GM18517 (cell line): ENCODE data around the gene CDH13.

Source experiments
- ATAC-seq: cut with Tn5 transposase; IDR thresholded peaks from one replicate; pipeline ENCODE4 v1.9.1; 2021; ENCODE audit warnings: mild to moderate bottlenecking, moderate library complexity; ENCODE audit not compliant: unreplicated experiment

CDH13 gene

GRCh38 chr16:83579436-83579835, 952.7 kb downstream of the CDH13 start:
- no peak for ATAC-seq

DNA sequence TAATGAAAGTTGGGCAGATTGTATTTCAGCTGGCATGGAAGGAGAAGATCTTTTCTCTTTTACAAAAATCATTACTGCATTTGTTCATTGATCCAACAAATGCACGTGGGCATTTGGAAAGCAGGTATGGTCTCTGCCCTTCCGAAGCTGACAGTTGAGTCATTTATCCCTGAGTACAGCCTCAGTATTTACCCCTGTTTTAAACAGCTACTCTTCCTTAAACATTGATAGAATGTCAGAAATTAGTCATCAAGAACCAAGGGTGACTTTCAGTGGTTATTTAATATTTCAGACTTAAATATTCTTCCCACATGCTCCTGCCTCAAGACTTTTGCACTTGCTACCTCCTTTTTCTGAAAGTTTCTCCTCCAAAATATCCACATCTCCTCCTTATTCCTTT, 954.3 kb downstream of the CDH13 start:
- peak; percentile 70 for ATAC-seq

DNA sequence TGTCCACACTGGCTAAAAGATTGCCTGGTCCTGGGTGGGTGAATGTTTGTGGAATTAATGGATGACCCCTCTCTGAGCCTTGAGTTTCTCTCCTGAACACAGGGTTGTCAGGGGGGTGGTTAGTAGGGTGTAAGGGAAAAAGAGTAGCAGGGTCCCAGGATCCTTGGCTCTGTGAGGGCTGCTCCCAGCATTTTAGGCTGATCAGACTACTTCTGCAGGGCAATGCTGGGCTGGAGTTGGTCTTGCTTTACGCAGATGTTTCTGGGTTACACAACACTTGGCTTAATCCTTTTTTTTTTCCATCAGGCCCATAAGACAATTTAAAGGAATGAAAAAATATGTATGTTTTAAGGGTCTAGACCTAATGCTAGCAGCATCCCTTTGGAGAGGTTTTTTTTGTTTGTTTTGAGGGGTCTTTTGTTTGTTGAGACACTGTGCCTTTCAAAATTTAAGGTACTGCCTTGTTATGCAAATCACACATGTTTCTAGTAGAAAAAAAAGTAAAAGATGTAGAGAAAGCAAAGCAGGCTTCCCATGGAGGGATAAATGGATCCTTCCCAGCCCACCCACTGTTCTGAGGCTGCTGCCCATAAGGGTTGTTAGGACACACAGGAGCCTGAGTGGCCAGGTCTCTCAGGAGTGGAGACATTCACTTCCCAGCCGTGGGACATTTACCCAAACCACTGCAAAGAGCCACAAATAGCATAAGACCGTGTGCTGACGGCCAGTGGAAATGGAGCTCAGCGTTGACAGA, 955.4 kb downstream of the CDH13 start:
- ATAC-seq, result no peak

DNA sequence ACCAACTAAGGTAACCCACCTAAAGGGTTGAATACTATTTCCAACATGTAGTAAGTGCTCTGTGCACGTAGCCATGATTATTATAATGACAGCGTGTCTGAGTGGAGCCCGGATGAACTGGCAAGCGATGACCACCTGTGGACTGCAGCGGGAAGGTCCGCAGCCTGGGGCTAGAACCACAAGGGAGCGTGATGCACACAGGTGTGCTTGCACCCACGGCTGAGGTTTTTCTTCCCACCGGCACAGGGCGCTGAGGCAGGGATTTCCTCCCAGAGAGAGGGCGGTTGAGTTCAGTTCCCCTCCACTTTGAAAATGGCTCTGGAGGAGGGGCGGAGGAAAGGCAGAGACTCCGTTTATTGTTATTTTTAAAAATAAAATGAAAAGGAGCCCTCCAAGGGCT, 959.3 kb downstream of the CDH13 start:
- ATAC-seq, result no peak

DNA sequence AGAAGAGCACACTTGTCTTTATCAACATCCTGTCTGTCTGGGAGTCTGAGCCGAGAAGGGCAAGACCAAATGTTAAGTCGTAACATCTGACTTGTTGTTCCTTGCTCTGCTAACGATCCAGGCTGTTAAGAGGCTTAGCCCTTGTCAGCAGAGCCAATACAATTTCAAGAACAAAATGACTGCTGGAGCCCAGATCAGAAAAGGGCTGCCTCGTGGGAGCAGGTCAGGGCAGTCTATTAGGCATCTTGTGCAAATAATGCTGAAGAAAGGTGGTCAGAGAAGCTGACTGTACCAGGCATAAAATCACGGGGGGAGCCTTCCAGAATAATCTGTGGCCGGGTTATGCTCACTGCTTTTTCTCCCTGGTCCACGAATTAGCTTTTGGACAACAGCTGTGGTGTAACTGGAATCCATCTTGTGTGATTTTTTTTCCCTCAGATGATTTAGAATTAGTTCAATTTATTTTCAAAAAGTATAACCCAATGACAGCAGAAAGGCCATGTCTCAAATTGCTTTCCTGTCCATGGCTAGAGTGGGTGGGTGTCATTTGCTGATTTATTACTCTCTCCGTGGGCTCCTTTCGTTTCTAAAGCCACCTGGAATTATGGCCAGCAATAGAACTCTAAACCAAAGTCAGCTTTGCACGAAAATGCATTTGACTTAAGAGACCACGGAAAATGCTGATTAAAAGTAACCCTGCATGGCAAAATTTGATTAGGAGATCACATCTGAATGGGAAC, 959.9 kb downstream of the CDH13 start:
- no peak for ATAC-seq

DNA sequence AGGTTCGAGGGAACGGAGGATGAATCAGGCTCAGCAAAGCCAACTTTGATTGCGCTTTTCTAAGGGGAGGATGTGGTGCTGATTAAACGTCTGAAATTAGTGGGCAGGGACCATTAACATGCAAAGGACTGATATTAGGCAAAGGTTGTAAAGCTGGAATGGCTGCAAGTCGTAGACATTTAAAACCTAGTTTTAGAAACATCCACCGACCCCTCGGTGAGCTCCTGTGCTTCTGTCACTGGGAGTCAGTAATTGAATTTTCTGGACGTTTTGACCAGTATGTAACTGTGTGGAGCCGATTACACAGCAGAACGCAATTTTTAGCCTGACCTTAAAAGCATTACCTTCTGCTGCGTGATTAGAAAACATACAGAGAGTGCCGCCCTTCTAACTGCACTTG, 960.4 kb downstream of the CDH13 start:
- ATAC-seq, result no peak

DNA sequence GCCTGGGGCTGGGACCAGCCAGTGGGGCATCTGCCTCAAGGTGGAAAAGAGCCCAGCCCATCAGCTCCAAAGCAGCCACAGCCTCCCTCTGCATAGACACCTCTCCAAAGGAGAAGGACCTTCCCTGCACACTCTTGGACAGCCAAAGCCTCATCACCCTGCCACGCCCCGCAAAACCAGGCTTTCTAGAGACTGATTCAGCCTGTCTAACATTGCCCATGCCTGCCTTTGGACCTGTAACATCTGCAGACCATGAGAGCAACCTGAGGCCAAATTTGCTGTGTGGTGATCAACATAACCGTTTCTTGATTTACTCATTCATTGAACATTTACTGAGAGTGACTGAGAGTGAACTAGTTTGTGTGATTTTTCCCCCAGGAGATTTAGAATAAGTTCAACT, 961.3 kb downstream of the CDH13 start:
- ATAC-seq, result no peak

DNA sequence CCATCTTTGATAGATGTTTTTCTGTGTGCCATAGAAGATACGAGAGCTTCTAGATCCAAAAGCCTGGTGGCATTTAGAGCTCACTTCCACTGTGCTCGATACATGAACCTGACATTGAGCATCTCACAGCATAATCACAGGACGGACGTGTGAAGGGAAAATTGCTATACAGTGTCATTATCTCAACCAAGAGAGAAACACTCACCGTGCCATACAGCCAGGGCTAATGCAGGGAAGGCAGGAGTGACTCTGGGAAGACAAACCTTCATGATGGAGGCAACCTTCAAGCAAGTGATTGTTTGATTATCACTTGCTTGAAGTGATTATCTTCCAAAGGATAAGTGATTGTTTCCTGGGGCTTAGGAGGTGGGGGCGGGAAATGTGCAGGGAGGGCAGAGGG, 962.8 kb downstream of the CDH13 start:
- no peak for ATAC-seq

DNA sequence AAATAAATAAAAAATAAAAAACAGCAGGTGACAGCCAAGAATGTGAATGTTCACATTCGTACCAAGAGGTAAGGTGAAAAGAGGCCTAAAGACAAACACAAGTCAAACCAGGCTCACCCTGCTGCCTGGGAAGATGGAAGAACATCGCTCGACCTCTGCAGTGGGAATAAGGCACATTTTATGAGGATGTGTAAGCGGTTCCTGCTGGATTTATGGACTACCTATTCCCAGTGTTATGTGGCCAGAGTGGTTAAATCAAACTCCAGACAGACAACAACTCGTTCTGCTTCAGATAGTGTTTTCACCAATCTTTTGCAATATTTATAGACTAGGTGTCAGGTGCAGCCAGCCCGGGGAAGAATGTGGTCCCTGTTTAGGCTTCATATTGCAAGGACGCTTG, 966.0 kb downstream of the CDH13 start:
- ATAC-seq, result no peak

- no peak for ATAC-seq
These were observed 973.2 kb downstream of the CDH13 start for GRCh38 chr16:83599789-83600462.

DNA sequence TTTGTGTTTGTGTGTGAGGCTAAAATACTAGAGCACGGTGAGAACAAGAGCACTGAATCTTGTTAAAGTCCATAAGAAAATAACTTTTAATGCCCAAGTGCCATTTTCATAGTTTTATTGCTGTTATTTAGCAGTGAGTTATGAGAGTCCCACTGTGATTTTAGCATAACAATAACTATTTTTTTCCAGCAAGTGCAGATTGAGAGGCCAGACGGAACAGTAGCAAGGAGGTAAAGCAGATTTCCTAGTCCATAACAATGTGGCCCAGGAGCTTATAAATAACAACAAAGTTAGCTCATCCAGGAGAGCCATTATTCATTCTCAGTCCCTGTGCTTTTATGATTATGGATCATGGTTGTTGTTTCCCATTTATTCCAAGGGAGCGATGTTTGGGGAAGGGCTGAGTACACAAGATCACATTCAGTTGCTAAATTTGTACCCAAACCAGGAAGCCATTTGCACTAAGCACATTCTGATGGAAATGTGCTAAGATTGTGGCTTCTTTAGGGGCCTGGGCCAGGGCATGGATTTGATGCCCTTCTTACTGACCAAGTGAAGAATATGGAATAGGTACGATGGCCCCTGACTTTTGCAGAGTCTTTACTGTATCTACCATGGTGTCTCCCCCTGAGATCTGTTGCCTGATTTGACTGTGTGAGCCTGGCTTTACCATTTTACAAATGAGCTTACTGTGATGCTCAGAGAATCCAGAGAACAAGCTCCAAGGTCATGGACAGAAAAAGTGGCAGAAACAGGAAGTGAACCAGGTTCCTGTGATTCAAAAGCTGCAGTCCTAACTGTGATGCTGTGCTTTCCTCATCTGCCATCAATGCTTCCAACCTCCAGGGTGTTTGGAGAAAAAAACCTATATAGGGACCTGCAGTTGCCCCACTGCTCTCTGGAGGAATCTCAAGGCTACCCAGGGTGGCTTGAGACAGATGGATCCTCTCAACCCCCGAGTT, 976.3 kb downstream of the CDH13 start:
- no peak for ATAC-seq

DNA sequence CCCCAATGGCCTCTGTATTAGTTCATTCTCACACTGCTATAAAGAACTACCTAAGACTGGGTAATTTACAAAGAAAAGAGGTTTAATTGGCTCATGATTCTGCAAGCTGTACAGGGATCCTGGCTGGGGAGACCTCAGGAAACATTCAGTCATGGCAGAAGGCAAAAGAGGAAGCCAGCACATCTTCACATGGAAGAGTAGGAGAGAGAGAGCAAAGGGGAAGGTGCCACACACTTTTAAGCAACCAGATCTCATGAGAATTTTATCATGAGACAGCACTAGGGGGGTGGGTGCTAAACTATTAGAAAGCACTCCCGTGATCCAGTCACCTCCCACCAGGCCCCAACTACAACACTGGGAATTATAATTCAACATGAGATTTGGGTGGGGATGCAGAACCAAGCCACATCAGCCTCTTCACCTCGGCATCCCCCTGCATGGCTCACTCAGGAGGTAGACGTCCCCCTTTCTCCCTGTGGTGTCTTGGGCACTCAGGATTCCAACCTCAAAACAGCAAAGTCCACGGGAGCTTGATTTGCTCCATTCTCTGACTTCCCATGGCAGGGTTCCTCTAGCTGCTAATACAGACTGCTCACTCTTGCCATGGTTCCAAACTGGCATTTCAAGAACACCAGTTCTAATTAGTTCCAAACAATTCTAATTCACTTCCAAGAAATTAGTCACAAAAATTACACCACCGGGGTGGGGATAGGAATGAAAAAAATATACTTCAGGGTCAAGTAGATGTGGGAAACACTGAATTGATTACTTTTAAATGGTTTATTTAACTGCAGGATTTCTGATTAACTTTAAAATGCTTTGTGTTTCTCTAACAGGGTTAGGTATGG, 977.2 kb downstream of the CDH13 start:
- no peak for ATAC-seq

DNA sequence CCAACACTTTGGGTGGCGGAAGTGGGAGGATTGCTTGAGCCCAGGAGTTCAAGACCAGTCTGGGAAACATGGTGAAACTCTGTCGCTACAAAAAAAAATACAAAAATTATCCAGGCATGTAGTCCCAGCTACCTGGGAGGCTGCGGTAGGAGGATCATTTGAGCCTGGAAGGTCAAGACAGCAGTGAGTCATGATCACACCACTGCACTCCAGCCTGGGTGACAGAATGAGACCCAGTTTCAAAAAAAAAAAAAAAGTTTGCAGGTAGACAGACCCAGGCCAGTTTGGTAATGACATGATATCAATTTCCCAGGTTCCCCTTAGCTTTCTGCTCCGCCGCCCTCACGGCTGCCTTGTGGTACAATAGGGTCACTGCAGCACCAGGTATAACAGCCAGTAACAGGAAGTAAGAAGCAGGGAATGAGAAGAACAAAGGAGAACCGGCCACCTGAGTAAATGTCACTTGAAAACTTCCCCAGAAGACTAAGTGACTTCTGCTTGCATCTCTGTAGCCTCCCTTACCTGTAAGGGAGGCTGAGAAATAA, 979.8 kb downstream of the CDH13 start:
- no peak for ATAC-seq

DNA sequence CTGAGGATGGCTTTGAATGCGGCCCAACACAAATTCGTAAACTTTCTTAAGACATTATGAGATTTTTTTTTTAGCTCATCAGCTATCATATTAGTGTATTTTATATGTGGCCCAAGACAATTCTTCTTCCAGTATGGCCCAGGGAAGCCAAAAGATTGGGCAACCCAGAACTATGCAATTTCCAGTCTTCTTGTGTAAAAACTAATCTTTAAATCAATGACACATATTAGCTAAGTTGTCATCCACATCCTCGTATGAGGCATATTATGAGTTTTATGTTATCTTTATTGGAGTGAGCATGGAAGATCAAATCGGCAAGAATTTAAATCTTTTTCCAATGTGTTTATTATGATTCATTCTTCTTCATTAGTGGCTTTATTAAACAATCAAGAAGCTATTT, 982.4 kb downstream of the CDH13 start:
- no peak for ATAC-seq

GRCh38 chr16:83615141-83615952, 988.6 kb downstream of the CDH13 start:
- no peak for ATAC-seq

GRCh38 chr16:83615953-83616350, 989.2 kb downstream of the CDH13 start:
- ATAC-seq, result no peak

DNA sequence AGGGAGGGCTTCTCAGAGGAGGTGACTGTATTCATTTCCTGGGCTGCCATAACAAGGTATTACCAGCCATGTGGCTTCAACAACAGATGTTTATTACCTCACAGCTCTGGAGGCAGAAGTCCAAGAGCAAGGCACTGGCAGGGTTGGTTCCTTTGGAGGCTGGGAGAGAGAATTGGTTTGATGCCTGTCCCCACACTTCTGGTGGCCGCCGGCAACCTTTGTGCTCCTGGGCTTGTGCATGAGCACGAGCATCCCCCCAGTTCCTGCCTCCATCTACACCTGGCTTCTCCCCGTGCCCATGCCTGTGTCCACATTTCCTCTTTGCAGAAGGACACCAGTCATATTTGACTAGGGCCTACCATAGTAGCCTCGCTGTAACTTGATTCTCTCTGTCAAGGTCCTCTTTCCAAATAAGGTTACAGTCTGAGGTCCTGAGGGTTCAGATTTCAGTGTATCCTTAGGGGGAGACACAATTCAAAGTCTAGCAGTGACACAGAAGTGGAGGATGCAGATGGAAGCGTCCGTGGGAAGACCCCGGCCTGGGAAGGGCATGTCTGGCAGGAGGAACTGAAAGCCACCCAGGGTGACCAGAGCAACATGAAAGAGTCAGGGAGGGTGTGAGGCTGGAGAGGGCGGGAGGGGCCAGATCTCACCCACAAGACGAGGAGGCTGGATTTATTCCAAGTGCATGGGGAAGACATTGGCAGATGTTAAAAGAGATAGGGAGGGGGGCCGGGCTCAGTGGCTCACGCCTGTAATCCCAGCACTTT, 992.8 kb downstream of the CDH13 start:
- ATAC-seq, result no peak

GRCh38 chr16:83622010-83622409, 995.2 kb downstream of the CDH13 start:
- ATAC-seq, result no peak
